Nephron progenitor cell (in vitro differentiated cells): Measurements from ENCODE around the gene ALDH3A1.

Experiments used
- DNase-seq: peaks from one replicate; pipeline ENCODE4 v3.0.0; 2021
- H3K27ac Mint-ChIP-seq: 2 replicates; pipeline ENCODE4 v1.8.0; 2021; ENCODE audit warnings: mild to moderate bottlenecking, moderate library complexity, mixed read lengths
- H3K27me3 Mint-ChIP-seq: 2 replicates; pipeline ENCODE4 v1.8.0; 2021; ENCODE audit warnings: mild to moderate bottlenecking, low read depth, mixed read lengths; ENCODE audit not compliant: poor library complexity
- H3K36me3 Mint-ChIP-seq: 2 replicates; pipeline ENCODE4 v1.8.0; 2021; ENCODE audit warnings: low read depth, mixed read lengths
- H3K4me1 Mint-ChIP-seq: 2 replicates; pipeline ENCODE4 v1.8.0; 2021; ENCODE audit warnings: mixed read lengths
- H3K4me3 Mint-ChIP-seq: 2 replicates; pipeline ENCODE4 v1.8.0; 2021; ENCODE audit warnings: mild to moderate bottlenecking, moderate library complexity, mixed read lengths
- H3K9me3 Mint-ChIP-seq: 2 replicates; pipeline ENCODE4 v1.8.0; 2021; ENCODE audit warnings: mild to moderate bottlenecking, moderate library complexity, mixed read lengths
- CTCF ChIP-seq: fragments of 200-600 bp; sonication (generic); IDR thresholded peaks from 2 replicates; pipeline ENCODE4 v1.5.0; 2021; ENCODE audit warnings: antibody characterized with exemption

Gene ALDH3A1

GRCh38 chr17:19717411-19717908 lies 30.6 kb downstream of the ALDH3A1 start:
- H3K4me3 Mint-ChIP-seq, result no peak overlapping the region
- no peak for TF ChIP-seq CTCF
- H3K27me3 Mint-ChIP-seq, result peaks cover 6% of the 10 kb centered on the region
- no peak overlapping the region for H3K27ac Mint-ChIP-seq
- no peaks in the 10 kb centered on the region for H3K9me3 Mint-ChIP-seq
- H3K36me3 Mint-ChIP-seq, result no peaks in the 10 kb centered on the region
- DNase-seq, result no peak
- H3K4me1 Mint-ChIP-seq, result peaks cover 51% of the 10 kb centered on the region

- Mint-ChIP-seq H3K36me3 (no peaks in the 10 kb centered on the region), H3K9me3 (no peaks in the 10 kb centered on the region), H3K27ac (no peak overlapping the region), H3K27me3 (peaks cover 8% of the 10 kb centered on the region), H3K4me3 (no peak overlapping the region), H3K4me1 (peaks cover 51% of the 10 kb centered on the region)
- TF ChIP-seq CTCF, result no peak
- no peak for DNase-seq
Observed at GRCh38 chr17:19717031-19717360, 31.1 kb downstream of the ALDH3A1 start.

GRCh38 chr17:19716108-19717030 lies 31.7 kb downstream of the ALDH3A1 start, which contains the start of gene SLC47A2:
SLC47A2 (minus strand) TSS chr17:19716584; CDS start chr17:19716555, 29 bp downstream.
- no peak within 1 kb of the TSS for H3K4me3 Mint-ChIP-seq
- H3K9me3 Mint-ChIP-seq, result no peaks in the 10 kb centered on the region
- peaks cover 8% of the 10 kb centered on the region for H3K27me3 Mint-ChIP-seq
- H3K27ac Mint-ChIP-seq, result no peak within 1 kb of the TSS
- H3K4me1 Mint-ChIP-seq, result peaks cover 46% of the 10 kb centered on the region
- H3K36me3 Mint-ChIP-seq, result no peaks in the 10 kb centered on the region
- DNase-seq, result no peak
- TF ChIP-seq CTCF, result no peak

GRCh38 chr17:19714542-19715411 lies 33.3 kb downstream of the ALDH3A1 start:
- no peak for TF ChIP-seq CTCF
- Mint-ChIP-seq H3K4me3 (no peak overlapping the region), H3K4me1 (peaks cover 30% of the 10 kb centered on the region), H3K27ac (no peak overlapping the region), H3K9me3 (no peaks in the 10 kb centered on the region), H3K27me3 (peaks cover 6% of the 10 kb centered on the region), H3K36me3 (no peaks in the 10 kb centered on the region)
- DNase-seq, result no peak

- Mint-ChIP-seq H3K4me3 (no peak overlapping the region), H3K4me1 (peaks cover 22% of the 10 kb centered on the region), H3K9me3 (no peaks in the 10 kb centered on the region), H3K36me3 (no peaks in the 10 kb centered on the region), H3K27ac (no peak overlapping the region), H3K27me3 (peaks cover 4% of the 10 kb centered on the region)
- DNase-seq, result no peak
- TF ChIP-seq CTCF, result no peak
Observed at GRCh38 chr17:19713901-19714361, 34.2 kb downstream of the ALDH3A1 start.
